Stimulated activated CD8-positive, alpha-beta memory T cell treated with anti-CD3 and anti-CD28 coated beads, Interleukin-15, amount 100 ng/mL, for 24 hours (primary cell): Measurements from ENCODE around the gene FKBP5.
"Not testable (repeated sequence)": the region's sequence is repeated elsewhere in the genome, so short reads cannot be mapped to it uniquely, and the experiment has no call there.

Experiments
- DNase-seq: peaks from one replicate; pipeline ENCODE4 v3.0.0-alpha.2; 2020; ENCODE audit warnings: low read depth

The FKBP5 gene

GRCh38 chr6:35688605-35689322, at the start of gene FKBP5:
TSS of gene FKBP5 (minus strand) at chr6:35688915. CDS start at chr6:35642824, 46,091 bp downstream.
- DNase-seq = peak; percentile 75

GRCh38 chr6:35737413-35738211, 48.9 kb upstream of the FKBP5 start:
- no peak for DNase-seq

GRCh38 chr6:35736982-35737412, 48.3 kb upstream of the FKBP5 start, which contains the start of gene ARMC12:
TSS of gene ARMC12 (plus strand) at chr6:35737032. CDS start at chr6:35737109, 77 bp downstream.
- no peak for DNase-seq

- DNase-seq = peak; percentile 70
Observed at GRCh38 chr6:35736253-35736894, 47.7 kb upstream of the FKBP5 start.

GRCh38 chr6:35735452-35735851, 46.7 kb upstream of the FKBP5 start:
- no peak for DNase-seq

GRCh38 chr6:35734319-35734718, 45.6 kb upstream of the FKBP5 start:
- not testable (repeated sequence) for DNase-seq

GRCh38 chr6:35733633-35734032, 44.9 kb upstream of the FKBP5 start:
- DNase-seq = no peak

- peak; percentile 89 for DNase-seq
Observed at GRCh38 chr6:35731736-35732532, 43.2 kb upstream of the FKBP5 start.

GRCh38 chr6:35731414-35731735, 42.7 kb upstream of the FKBP5 start:
- DNase-seq = peak; percentile 88

- no peak for DNase-seq
Observed at GRCh38 chr6:35730745-35731413, 42.2 kb upstream of the FKBP5 start.

GRCh38 chr6:35729722-35730121, 41.0 kb upstream of the FKBP5 start:
- no peak for DNase-seq

- no peak for DNase-seq
Observed at GRCh38 chr6:35728683-35729678, 40.3 kb upstream of the FKBP5 start.

- peak; percentile 64 for DNase-seq
Observed at GRCh38 chr6:35727935-35728682, 39.4 kb upstream of the FKBP5 start.

- DNase-seq = no peak
Observed at GRCh38 chr6:35727231-35727934, 38.7 kb upstream of the FKBP5 start.

GRCh38 chr6:35725721-35726438, 37.2 kb upstream of the FKBP5 start:
- DNase-seq = no peak

GRCh38 chr6:35725081-35725708, 36.5 kb upstream of the FKBP5 start:
- DNase-seq = no peak

GRCh38 chr6:35724471-35724870, 35.8 kb upstream of the FKBP5 start:
- no peak for DNase-seq

GRCh38 chr6:35724059-35724458, 35.3 kb upstream of the FKBP5 start:
- no peak for DNase-seq
